Stimulated activated CD4-positive, alpha-beta T cell treated with anti-CD3 and anti-CD28 coated beads, Interleukin-2, amount 100 ng/mL, for 24 hours (primary cell): ENCODE results near the gene SLC25A39.

Experiments
- DNase-seq, 2 donors: peaks; one replicate each; pipeline ENCODE4 v3.0.0-alpha.2; 2020

Gene SLC25A39

DNA sequence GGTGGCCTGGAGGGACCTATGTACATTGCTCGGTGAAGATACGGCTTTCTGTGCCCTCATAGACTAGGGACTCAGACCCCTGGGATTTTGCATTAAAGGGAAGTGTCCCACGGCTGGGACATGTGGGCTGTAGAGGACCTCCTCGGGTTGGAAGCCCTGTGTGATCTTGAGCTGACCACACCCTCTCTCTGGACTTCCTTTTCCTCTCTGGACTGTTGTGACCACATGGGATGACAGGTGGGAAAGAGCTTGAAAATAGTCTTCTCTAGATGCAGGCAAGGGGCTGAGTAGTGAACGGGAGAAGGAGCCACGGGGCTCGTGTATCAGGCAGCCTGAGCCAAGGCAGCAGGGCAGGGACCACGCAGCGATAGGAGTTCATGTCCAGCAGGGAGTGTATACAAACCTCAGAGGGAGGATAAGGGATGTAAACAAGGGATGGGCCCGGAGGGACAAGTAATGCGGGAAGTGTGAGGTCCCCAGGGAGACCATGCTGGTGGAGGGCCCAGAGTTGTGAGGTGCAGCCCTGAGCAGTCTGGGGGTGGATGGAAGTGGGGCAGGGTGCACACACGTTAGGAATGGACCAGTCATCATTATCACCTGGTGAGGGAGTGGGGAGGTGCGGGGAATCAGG is 52.2 kb downstream of the SLC25A39 start:
- no peak for DNase-seq
